Superior temporal gyrus (tissue), 1 donor: ENCODE measurements around the gene ERO1B.

ENCODE experiments used
- DNase-seq: peaks from one replicate; pipeline ENCODE4 v3.0.0-alpha.2; 2016; ENCODE audit errors: extremely low spot score

ERO1B gene

DNA sequence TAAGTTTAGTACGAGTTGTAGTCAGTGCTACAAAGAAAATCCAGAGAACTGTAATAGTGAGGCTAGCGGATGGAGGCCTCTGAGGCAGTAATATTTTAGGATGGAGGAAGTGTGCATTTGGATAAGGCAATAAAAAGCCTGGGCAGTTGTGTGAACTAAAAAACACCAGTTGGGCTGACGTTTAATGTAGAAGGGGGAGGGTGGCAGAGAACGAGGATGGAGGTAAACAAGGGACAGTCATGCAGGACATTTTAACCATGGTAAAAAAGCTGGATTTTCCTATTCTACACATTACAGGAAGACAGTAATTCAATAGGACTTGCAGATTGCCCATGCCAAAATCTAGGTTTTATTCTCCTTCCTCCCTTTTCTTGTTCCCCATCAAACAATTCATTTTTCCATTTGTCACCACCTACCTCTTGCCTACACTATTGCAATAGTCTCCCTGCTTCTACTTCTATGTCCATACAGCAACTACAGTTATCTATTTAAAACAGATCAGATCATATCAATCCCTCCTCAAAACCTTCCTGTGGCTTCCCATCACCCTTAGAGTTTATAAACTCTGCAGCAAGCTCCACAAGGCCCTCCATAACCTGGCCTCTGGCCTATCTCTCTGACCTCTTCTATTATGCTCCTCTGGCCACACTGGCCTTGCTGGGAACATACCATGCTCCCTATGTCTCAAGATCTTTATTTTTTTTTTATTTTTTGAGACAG lies 27.7 kb downstream of the ERO1B start:
- no peak for DNase-seq

DNA sequence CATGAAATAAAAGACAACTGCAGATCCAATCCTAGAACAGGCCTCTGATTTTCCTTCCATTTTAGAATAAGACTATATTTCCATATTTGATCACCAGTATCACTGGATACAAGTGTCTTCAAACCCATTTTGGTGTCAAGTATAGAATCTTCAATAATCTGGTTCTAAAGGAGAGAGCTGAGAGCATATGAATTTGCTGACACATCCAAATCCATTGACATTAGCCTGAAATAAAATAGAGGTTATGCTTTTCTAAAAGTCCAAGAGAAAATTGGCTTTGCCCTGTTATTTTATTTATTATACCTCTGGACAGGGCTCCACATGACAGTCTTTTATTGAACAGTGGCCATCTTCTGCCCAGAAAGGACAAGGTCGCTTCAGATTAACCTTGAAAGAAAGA lies 28.6 kb downstream of the ERO1B start:
- DNase-seq: no peak

DNA sequence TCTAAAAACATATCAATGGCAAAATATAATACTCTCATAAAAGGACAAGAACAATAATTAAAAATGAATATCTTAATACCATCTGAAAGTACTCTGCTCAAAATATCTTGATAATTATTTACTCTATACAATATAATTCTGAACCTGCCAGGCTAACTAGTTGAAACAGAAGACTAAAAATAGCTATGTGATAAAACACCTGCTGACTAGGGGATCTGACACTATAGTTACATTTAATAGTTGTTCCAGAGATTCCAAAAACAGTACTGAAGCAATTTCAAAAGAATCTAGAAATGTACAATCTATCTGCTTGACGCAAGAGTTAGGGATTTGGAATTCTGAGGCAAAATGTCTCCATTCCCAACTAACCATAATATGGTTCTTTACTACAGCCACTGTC lies 30.2 kb downstream of the ERO1B start:
- no peak for DNase-seq

DNA sequence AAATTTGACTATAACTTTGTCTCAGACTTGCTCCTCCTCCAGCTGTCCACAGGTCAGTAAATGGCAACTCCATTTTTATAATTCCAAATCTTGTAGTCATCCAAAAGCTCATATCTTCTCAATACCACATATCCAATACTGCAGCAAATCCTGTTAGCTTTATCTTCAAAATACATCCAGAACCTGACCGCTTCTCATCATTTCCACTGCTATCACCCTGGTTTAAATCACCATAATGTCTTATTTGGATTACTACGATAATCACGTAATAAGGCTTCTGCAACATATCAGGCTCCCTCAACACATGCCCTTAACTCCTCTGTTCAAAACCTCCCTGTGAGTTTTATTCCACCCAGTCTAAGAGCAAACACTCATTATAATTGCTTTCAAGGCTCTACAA lies 34.5 kb downstream of the ERO1B start:
- no peak for DNase-seq

DNA sequence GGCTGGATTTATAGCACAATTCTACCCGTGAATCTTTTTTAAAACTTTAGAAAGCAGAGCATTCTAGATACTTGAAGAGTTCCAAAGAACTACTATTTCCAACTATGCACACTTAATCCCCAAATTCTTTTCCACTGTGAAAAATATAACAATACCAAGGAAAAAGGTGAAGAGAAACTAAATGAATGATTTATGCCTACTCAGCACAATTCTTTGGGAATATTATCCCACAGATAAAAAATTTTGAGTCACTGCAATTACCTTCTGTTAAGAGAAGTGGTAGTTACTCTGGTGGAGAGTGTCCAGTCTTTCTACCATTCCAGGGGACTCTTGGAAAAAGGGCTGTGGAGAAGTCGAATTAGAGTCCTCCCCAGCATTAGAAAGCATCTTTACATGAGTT lies 39.2 kb downstream of the ERO1B start:
- DNase-seq: no peak

DNA sequence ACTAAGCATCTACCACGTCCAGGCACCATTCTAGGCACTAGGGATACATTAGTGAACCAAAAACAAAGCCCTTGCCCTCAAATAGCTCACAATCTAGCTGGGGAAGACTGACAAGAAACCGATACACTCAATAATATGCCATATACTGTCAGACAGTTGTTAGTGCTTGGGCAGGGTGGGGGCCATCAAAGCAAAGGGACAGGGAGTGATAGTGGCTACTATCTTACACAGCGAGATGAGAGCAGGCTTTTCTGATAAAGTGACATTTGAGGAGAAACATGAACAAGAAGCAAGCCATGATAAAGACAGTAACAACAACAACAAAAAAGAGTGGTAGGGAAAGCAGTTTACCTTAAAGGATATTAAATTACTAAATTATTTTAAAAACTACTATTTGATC lies 41.1 kb downstream of the ERO1B start:
- DNase-seq: no peak

DNA sequence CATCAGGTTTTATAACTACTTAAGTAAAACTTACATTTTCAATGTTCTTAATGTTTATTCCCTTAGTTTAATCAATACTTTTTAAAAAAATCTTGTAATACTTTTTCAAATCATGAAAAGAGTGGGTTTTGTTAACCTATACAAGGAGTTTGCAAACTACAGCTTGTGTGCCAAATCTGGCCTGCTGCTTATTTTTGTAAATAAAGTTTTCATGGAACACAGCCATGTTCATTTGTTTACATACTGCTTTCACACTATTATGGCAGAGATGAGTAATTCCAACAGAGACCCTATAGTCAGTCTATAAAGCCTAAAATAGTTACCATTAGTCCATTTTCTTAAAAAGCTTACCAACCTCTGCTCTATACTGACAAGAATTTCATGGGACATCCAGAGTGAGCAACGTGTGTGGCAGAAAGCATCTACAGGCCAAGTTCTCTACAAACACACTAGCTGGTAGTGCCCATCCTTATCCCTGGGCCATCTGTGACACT lies 42.6 kb downstream of the ERO1B start:
- no peak for DNase-seq

DNA sequence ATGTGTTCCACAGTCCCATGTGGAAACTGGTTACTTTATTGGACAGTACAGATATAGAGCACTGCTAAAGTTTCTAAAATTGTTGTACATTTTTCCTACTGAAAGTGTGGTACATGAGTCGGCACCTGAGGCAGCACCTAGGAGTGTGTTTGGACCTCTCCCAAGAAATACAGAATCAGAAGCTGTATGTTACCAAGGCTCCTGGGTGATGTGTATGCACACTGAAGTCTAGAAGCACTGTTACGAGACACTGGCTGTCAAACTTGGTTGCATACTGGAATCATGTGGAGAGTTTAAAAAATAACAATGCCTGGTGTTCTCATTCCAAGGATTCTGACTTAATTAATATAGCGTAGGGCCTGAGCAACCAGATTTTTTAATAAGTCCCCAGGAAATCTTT lies 46.6 kb downstream of the ERO1B start:
- DNase-seq: no peak

DNA sequence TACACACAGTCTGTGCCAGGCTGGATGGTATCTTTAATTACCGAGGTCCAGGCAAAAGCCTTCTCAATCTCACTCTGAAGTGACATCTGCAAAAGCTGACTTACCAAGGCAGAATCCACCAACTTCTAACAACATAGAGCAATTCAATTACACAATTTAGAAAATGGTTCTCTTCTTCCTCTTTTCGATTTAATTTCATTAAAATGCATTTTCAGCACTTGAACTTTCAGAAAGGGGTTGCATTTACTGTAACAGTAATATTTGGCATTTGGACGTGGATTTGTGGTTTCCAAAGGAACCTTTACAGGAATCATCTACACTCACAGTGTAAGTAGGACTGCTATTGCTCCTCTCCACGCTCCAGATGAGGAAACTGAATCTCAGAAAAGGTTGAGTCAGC lies 53.3 kb downstream of the ERO1B start:
- no peak for DNase-seq

DNA sequence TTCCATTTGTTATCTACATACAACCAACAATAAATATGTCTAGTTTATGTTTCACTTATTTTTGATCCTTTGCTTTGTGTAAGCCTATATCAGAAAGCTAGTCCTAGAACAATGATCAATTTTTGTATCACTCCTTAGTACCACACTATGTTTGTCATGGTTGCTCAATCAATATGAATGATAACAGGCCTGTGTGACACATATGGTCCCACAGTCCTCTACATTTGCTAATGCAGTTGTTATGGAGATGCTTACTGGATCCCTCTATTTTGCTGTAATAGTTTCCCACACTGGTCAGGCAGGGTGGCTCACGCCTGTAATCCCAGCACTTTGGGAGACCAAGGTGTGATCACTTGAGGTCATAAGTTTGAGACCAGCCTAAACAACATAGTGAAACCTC lies 59.1 kb downstream of the ERO1B start:
- DNase-seq: no peak

DNA sequence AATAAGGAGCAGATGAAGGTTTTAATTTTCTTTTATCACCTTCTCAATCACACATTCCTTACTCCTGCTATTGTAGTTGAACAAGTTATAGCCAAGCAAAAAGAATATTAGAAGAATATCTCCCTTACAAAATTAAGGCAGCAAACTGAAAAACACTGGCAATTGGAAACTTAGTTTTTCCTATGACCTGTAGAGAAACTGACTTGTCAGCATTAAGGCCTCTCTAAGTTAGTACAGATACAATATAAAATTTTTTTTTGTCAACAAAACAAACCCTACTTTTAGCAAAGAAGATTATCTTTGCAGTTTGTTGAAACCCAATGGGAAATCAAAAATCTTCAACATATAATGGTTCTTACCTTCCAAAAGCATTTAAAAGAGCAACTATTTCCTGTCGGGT lies 61.3 kb downstream of the ERO1B start:
- DNase-seq: no peak

DNA sequence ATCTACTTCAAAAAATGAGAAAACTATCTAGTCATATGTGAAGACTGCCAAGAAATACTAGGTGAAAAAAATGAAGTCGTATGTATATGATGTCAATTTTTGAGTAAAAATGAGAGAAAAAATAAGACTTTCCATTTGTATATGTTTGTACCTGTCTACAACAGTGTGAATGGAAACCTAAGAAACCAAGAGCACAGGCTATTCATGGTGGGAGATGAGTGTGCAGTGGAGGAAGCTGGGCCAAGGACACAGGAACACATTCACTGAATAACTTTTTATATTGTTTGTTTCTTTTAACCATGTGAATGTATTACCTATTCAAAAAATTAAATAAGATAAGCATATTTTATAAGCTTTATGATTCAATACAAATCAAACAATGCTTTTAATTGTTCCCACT lies 67.0 kb downstream of the ERO1B start:
- DNase-seq: no peak

DNA sequence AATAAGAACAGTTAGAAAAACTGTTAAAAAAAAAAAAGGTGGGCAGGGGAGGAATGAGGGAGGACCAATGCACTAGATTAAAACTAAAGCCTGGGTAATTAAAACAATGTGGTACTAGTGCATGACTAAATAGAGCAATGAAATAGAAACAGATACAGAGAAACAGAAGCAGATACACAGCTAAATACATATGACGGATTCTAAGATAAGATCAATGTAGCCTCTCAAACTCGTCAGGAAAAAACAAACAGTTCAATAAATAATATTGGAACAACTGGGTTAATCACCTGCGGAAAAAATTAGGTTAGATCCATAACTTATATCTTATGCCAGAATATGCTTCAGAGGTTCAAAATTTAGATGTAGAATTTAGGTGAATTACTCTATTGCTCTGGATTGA lies 68.2 kb downstream of the ERO1B start:
- DNase-seq: no peak

DNA sequence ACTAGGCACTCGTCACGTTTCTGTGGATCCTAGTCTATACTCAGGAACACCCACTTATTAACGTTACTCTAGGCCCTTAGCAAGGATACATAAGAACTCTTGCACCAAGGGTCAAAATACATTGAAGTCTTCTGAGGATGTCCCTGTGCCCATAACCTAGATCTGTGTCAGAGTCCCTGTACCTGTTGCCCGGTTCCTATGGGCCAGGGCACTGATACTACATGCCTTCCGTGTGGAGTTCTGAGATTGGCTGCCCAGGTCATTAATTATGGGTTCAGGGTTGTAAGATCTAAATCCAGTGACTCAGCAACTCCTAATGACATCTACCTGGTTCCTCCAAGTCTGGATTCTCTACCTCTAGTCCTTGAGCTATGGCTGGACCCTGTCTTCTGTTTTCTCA lies 69.9 kb downstream of the ERO1B start:
- no peak for DNase-seq

DNA sequence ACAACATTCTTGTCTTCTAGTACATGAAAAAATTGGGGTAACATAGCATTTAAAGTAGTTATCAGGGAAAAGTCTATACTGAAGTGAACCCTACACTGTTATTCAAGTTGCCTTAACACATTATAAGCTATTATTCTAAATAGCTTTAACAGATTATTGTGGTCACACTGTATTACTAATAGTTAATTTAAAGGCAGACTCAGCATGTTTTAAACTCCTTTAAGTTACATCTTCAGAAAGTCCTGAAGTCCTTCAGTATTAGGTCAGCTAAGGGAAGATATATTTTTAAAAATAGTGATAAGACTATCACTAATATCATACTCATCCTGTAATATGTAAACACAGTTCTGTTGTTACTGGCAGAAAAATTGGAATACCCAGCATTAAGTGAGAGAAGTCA lies 72.0 kb downstream of the ERO1B start:
- DNase-seq: no peak

DNA sequence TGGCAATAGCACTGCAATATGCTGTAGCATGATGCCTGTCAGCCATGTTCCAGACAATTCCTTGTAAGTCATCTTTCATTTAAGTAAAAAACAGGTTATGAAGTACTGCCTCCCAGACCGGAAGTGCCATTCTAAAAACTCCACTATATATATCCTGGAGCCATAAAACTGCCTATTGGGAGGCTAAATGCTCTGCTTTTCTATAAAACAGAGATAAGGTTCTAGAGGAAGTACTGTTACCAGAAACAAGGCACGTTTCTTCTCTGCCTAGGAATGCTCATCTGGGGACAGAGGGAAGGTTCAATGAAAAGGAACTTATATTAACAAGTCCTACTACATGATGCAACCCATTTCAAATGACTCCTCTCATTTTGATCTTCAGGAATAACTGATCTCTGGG lies 72.6 kb downstream of the ERO1B start:
- peak; percentile 5 for DNase-seq

DNA sequence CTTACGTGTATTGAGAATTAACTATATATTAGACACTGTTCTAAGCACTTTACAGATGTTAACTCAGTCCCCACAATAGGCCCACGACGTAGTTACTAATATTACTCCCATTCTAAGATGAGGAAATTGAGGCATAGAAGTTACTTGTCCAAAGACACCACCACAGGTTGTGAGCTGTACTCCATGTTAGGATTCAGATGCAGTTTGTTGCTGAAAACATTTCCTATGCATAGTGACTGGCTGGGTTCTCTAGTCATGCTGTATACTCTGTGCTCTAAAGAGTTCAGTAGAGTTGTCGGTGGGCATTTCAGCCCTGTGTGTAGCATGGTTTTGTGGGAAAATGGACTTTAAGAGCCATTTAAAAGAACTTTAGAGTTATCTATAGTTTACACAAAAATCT lies 74.2 kb downstream of the ERO1B start:
- DNase-seq: no peak

DNA sequence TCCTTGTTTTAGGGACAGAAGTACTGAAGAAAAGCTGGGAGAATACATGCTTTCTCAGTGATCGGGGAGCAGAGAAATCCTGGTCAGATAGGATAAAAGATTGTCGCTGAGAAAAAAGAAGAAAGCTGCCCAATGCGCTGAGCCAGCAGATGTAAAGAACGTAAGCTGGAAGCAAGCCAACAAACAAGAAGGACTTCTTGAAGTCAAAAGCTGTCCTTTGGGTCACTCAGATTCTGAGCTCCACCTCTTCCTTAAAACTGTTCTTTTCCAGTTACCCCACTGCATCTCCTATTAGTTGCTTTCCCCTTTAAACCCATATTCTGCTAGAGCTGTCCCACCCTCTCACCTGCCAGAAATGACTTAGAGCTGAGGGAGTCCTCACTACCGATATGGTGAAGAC lies 74.6 kb downstream of the ERO1B start:
- peak; percentile 16 for DNase-seq

DNA sequence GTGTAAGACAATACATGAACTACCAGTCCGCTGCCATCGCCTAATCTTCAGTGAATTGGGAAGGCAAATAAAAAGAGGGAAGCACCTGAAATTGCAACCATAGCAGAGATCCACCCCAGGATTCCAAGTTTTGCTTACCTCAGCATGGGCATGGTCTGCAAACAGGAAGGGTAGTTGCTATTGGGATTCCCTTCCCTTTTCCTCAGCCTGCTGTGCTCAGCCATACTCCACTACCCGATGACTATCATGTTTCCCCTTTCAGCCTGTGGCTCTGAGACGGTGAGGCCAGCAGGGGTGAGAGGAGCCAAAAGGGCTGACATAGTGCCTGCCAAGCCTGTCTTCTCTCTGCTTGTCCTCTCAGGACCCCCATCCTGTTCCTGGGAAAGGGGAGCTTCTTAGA lies 75.2 kb downstream of the ERO1B start:
- peak; percentile 7 for DNase-seq

DNA sequence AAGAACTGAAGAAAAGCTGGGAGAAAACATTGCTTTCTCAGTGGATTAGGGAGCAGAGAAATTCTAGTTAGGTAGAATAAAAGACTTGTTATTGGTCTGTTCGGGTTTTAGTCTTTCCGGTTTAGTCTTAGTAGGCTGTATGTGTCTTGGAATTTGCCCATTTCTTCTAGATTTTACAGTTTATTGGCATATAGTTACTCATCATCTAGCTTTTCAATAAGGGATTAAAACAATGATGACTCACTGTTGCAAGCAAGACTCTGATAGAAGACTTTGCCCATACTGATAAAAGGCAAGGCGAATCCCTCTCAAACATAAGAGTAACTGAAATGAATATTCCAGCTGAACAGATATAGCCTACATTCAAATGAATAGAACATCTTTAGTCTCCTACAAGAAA lies 77.1 kb downstream of the ERO1B start:
- DNase-seq: peak; percentile 8

DNA sequence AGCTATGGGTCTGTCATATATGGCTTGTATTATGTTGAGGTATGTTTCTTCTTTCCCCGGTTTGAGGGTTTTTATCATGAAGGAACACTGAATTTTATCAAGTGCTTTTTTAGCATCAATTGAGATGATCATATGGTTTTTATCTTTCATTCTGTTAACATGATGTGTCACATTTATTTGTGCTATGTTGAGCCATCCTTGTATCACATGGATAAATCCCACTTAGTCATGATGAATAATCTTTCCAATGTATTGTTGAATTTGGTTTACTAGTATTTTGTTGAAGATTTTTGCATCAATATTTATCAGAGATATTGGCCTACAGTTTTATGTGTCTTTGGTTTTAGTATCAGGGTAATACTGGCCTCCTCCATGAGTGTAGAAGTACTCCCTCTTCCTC lies 77.7 kb downstream of the ERO1B start:
- DNase-seq: no peak

DNA sequence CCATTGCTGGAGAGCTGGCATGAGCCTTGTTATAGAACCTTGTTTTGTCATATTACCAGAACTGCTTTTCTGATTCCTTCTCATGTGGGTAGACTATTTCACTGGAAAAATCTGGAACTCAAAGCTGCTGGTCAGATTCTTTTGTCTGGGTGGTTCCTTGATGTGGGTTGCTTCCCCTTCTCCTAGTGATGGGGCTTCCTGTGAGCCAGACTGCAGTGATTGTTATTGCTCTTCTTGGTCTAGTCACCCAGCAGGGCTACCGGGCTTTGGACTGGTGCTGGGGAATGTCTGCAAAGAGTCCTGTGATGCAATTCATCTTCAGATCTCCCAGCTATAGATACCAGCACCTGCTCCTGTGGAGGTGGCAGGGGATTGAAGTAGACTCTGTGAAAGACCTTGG lies 80.0 kb downstream of the ERO1B start:
- DNase-seq: no peak

DNA sequence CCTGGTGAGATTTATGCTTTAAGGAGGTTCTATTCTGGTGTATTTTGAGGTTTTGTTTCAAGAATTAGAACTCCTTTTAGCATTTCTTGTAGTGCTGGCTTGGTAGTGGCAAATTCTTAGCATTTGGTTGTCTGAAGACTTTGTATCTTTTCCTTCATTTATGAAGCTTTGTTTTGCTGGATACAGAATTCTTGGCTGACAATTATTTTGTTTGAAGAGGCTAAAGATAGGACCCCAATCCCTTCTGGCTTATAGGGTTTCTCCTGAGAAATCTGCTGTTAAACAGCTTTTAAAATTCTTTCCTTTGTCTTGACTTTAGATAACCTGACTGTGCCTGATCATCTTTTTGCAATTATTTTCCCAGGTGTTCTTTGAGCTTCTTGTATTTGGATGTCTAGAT lies 80.8 kb downstream of the ERO1B start:
- no peak for DNase-seq

DNA sequence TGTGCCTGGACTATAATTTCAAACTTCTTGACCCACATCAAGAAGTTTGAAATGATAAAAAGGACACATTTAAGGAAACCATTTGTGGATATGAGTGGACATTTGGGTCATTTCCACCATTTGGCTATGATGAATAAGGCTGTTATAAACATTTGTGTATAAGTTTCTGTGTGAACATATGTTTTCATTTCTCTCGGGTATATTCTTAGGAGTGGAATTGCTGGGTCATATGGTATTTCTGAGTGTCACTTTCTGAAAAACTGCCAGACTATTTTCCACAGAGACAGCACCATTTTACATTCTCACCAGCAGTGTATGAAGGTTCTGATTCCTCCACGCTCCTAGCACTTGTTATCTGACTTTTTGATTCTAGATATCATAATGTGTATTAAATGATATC lies 88.6 kb downstream of the ERO1B start:
- no peak for DNase-seq
